Left ventricle myocardium inferior (tissue), 1 donor: Measurements from ENCODE around the gene CDYL2. TPM values are rescaled to one million over a fixed set of nuclear protein-coding genes. Genes with fewer than 3 reads are reported as not detected.

Experiments
- DNase-seq: peaks from one replicate; pipeline ENCODE4 v3.0.0-alpha.2; 2020
- H3K27ac ChIP-seq: fragments of 200-600 bp; replicated peaks from 2 replicates; pipeline ENCODE4 v1.8.0; 2021
- H3K27me3 ChIP-seq: fragments of 200-600 bp; 2 replicates; pipeline ENCODE4 v1.8.0; 2021; ENCODE audit warnings: low read depth
- H3K36me3 ChIP-seq: fragments of 200-600 bp; 2 replicates; pipeline ENCODE4 v1.8.0; 2021
- H3K4me1 ChIP-seq: fragments of 200-600 bp; 2 replicates; pipeline ENCODE4 v1.8.0; 2021
- H3K4me3 ChIP-seq: fragments of 200-600 bp; 2 replicates; pipeline ENCODE4 v1.8.0; 2021; ENCODE audit warnings: mild to moderate bottlenecking, moderate library complexity
- H3K9me3 ChIP-seq: fragments of 200-600 bp; replicated peaks from 2 replicates; pipeline ENCODE4 v1.8.0; 2021
- intact Hi-C: fragments of 100-400 bp; cut with micrococcal nuclease; formaldehyde crosslinking; loops from one replicate; pipeline ENCODE4 v1.11.0; 2022
- total RNA-seq: library from RNA; stranded (reverse); fragmentation: NEBNext Ultra II Directional; extraction: Animal tissue kit (Norgen Biotek cat#: 25700); gene quantifications from one replicate; pipeline ENCODE4 v1.2.1, GENCODE V29; 2021
- TF ChIP-seq, protein P1 (sequence below): fragments of 200-600 bp; IDR thresholded peaks from 2 replicates; pipeline ENCODE4 v1.8.0; 2021; ENCODE audit warnings: antibody characterized with exemption, mild to moderate bottlenecking, borderline replicate concordance
- donor health status: DM: no; HTN: yes; CAD: no; lungs with severe emphysema.

Gene CDYL2
- total RNA-seq, 1 donor from 2014 or later, result 3.2 TPM

DNA sequence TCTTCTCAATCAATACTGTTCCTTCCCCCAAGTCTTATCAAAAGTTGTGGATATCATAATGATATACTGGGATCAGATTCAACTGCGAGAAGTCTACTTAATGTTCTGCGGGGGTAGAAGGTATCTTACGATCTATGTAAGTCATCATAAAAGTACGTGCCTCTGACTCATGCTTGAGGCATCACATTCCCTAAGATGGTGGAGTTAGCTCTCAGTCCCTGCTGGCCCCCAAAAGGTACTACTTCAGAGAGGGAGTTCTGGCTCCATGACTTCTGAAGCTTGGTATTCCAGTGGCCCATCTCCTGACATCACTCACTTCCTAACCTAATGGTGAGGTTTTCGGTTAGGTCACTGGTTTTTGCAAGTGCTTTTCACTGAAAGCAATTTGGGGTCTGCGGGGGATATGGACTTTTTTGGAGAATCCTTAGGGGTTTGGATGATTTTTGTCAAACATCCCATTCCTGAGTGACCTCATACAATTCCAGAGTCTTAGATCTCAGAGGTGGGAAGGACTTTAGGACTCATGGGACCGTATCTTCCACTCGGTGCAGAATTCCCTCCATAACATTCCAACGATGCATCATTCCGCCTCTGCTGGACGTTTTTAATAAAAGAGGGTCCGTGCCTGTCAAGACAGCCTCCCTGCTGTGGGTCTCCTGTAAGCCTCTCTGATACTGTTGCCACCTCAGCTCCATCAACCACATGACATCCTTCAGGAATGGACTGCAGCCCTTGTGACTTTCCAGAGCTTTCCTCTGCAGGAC, 189.3 kb downstream of the CDYL2 start:
- peaks cover 8% of the 10 kb centered on the region for H3K9me3 ChIP-seq
- no peak overlapping the region for H3K27ac ChIP-seq
- intact Hi-C loops, result no loop called here
- no peak overlapping the region for H3K4me3 ChIP-seq
- no peaks in the 10 kb centered on the region for H3K36me3 ChIP-seq
- H3K4me1 ChIP-seq, result no peaks in the 10 kb centered on the region
- H3K27me3 ChIP-seq, result no peaks in the 10 kb centered on the region
- TF ChIP-seq, protein P1, sequence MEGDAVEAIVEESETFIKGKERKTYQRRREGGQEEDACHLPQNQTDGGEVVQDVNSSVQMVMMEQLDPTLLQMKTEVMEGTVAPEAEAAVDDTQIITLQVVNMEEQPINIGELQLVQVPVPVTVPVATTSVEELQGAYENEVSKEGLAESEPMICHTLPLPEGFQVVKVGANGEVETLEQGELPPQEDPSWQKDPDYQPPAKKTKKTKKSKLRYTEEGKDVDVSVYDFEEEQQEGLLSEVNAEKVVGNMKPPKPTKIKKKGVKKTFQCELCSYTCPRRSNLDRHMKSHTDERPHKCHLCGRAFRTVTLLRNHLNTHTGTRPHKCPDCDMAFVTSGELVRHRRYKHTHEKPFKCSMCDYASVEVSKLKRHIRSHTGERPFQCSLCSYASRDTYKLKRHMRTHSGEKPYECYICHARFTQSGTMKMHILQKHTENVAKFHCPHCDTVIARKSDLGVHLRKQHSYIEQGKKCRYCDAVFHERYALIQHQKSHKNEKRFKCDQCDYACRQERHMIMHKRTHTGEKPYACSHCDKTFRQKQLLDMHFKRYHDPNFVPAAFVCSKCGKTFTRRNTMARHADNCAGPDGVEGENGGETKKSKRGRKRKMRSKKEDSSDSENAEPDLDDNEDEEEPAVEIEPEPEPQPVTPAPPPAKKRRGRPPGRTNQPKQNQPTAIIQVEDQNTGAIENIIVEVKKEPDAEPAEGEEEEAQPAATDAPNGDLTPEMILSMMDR, result no peak
- no peak for DNase-seq

GRCh38 chr16:80612461-80613017, 191.9 kb downstream of the CDYL2 start:
- H3K27me3 ChIP-seq, result no peaks in the 10 kb centered on the region
- H3K27ac ChIP-seq, result no peak overlapping the region
- TF ChIP-seq, protein P1, result no peak
- no peak overlapping the region for H3K4me3 ChIP-seq
- H3K4me1 ChIP-seq, result no peaks in the 10 kb centered on the region
- no peak for DNase-seq
- H3K9me3 ChIP-seq, result peaks cover 8% of the 10 kb centered on the region
- intact Hi-C loops, result no loop called here
- no peaks in the 10 kb centered on the region for H3K36me3 ChIP-seq

DNA sequence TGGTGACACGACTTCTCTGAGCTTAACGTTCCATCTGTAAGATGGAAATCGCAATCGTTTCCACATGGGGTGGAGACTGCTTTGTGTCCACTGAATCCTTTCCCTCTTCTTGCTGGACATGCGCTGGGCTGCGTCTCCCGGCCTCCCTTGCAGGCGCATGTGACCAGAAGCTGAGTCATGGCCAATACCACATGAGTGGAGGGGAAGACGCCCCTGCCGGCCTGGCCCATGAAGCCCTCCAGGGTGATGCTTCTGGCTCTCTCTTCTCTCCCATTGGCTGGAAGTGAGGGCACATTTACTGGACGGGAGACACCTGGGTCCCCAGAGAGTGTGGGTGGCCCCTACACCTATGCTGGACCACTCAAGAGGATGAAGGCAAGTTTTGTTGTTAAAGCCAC, 192.5 kb downstream of the CDYL2 start:
- H3K4me1 ChIP-seq, result no peaks in the 10 kb centered on the region
- H3K36me3 ChIP-seq, result no peaks in the 10 kb centered on the region
- intact Hi-C loops, result no loop called here
- no peak overlapping the region for H3K4me3 ChIP-seq
- peaks cover 8% of the 10 kb centered on the region for H3K9me3 ChIP-seq
- no peak for DNase-seq
- H3K27ac ChIP-seq, result no peak overlapping the region
- H3K27me3 ChIP-seq, result no peaks in the 10 kb centered on the region
- TF ChIP-seq, protein P1, result no peak

DNA sequence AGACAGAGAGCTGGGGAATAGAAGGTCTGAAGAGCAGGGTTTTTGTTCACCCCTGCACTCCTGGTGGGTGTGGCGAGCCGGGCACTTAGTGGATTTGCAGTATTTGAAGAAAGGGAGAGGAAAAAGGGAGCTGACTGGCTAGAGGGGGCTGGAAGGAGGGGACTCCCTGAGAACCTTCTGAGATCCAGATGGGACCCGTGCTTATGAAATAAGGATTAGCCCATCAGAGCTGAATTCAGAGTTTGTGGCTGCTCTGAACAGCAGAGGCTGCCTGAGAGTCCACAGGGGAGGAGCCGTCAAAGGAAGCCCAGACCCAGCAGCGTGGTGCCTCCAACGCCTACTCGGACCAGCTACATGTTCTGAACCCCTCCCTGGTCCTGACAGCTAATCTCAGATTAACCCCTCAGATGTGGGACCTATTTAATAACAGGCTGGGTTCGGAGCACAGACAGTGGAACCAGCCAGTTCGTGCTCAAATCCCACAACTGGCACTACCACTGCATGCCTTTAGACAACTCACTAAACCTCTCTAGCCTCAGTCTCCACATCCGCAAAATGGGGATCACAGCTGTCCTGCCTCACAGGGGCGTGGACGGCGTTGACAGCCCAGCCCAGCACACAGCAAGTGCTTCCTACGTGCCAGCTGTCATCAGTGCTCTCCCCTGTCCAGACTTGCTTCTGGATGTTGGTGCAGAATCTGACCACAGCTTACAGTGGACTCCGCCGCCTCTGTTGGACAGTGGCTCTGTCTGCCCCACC, 193.0 kb downstream of the CDYL2 start:
- no peak for DNase-seq
- Histone ChIP-seq H3K27ac (no peak overlapping the region), H3K36me3 (no peaks in the 10 kb centered on the region), H3K4me1 (no peaks in the 10 kb centered on the region), H3K9me3 (peaks cover 8% of the 10 kb centered on the region), H3K4me3 (no peak overlapping the region), H3K27me3 (no peaks in the 10 kb centered on the region)
- TF ChIP-seq, protein P1, result no peak
- intact Hi-C loops, result no loop called here

DNA sequence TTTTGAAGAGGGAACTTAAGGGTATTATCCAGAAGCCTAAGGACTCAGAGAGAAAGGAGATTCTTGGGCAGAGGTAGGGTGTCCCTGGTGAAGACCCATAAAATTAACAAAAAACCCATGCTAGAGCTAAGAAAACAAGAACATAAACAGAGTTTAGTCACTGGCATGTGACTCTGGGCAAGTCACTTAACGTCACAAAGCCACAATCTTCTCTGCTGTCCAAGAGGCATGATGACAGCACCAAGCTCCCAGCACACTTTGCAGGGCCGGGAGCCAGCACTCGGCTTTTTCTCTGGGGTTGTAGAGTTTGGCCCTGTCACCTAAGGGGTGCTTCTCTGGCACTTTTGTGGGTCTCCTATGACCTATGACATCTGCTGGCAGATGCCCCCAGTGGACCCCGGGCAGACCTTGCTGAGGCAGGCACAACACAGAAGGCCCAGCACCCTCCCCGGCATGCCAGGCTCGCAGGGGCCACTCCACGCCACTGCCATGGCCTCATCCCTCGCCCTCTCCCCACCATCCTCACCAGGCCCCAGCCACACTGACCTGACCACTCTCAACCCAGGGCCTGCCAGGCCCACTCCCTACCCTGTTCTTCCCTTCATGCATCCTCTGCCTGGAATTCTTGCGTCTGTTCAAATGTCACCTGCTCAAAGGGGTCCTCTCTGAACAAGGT, 193.8 kb downstream of the CDYL2 start:
- Histone ChIP-seq H3K27ac (no peak overlapping the region), H3K9me3 (peaks cover 8% of the 10 kb centered on the region), H3K4me3 (no peak overlapping the region), H3K27me3 (no peaks in the 10 kb centered on the region), H3K36me3 (no peaks in the 10 kb centered on the region), H3K4me1 (no peaks in the 10 kb centered on the region)
- intact Hi-C loops, result no loop called here
- DNase-seq, result no peak
- TF ChIP-seq, protein P1, result no peak
